Ovary (tissue), 3 donors: ENCODE results near the gene MGP.

Experiments used
- EP300 ChIP-seq: sonication (generic); formaldehyde crosslinking; IDR thresholded peaks from one replicate; pipeline ENCODE4 v1.6.1; 2017; ENCODE audit warnings: antibody characterized with exemption
- POLR2A ChIP-seq: fragments of 450-650 bp; IDR thresholded peaks from one replicate; pipeline ENCODE4 v1.6.1; 2017; ENCODE audit warnings: antibody characterized with exemption, mild to moderate bottlenecking, moderate library complexity
- TF ChIP-seq, protein P1 (sequence below), 3 donors: fragments of 450-650 bp in 2 of 3; fragments of 200-600 bp in 1 of 3; IDR thresholded peaks; one replicate each; pipeline versions ENCODE4 v1.5.1 to v1.8.0; 2016 to 2022; ENCODE audit warnings: antibody characterized with exemption in 3 of 3, mild to moderate bottlenecking in 1 of 3
- donor health status: DM: no; HTN: no; CAD: no.

- TF ChIP-seq, protein P1, sequence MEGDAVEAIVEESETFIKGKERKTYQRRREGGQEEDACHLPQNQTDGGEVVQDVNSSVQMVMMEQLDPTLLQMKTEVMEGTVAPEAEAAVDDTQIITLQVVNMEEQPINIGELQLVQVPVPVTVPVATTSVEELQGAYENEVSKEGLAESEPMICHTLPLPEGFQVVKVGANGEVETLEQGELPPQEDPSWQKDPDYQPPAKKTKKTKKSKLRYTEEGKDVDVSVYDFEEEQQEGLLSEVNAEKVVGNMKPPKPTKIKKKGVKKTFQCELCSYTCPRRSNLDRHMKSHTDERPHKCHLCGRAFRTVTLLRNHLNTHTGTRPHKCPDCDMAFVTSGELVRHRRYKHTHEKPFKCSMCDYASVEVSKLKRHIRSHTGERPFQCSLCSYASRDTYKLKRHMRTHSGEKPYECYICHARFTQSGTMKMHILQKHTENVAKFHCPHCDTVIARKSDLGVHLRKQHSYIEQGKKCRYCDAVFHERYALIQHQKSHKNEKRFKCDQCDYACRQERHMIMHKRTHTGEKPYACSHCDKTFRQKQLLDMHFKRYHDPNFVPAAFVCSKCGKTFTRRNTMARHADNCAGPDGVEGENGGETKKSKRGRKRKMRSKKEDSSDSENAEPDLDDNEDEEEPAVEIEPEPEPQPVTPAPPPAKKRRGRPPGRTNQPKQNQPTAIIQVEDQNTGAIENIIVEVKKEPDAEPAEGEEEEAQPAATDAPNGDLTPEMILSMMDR (IDR thresholded peaks at IDR 0.05) = no peak
- no peak for TF ChIP-seq EP300
- no peak for TF ChIP-seq POLR2A
Observed at GRCh38 chr12:14853961-14854360, 31.7 kb downstream of the MGP start.
